SH-SY5Y (cell line): ENCODE data around the gene SURF2.

Experiments used
- GATA2 ChIP-seq: IDR thresholded peaks from 2 replicates; pipeline ENCODE4 v1.6.1; 2011; ENCODE audit warnings: mild to moderate bottlenecking, low read depth, low read length
- GATA3 ChIP-seq: IDR thresholded peaks from 2 replicates; pipeline ENCODE4 v1.6.1; 2011; ENCODE audit warnings: low read depth, mild to moderate bottlenecking, low read length, moderate library complexity

- TF ChIP-seq GATA3 = no peak
- TF ChIP-seq GATA2 = no peak
Observed at GRCh38 chr9:133359399-133360175, 3.2 kb downstream of the SURF2 start.
